GM18909 (cell line): ENCODE measurements around the gene PNRC2.
"Not testable (repeated sequence)": the region's sequence is repeated elsewhere in the genome, so short reads cannot be mapped to it uniquely, and the experiment has no call there.

Experiments used
- ATAC-seq: cut with Tn5 transposase; IDR thresholded peaks from one replicate; pipeline ENCODE4 v1.9.1; 2021; ENCODE audit warnings: mild to moderate bottlenecking; ENCODE audit not compliant: unreplicated experiment, poor library complexity

Gene PNRC2

DNA sequence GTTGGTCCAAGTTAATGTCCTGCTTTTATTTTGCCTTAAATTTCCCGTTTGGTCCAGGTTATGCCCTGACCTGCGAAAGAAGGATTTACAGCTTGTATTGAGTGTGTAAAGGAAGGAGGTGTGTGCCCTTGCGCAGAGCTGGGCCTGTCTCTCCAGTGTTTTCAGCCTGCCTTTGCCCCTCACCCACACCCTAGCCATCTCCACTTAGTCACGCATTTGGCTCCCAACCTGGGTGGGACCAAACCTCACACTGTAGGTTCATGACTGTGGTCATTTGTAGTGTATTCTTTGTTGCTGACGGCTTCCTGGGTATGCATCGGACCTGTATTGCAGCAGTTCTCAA, 21.1 kb downstream of the PNRC2 start:
- peak; percentile 34 for ATAC-seq

DNA sequence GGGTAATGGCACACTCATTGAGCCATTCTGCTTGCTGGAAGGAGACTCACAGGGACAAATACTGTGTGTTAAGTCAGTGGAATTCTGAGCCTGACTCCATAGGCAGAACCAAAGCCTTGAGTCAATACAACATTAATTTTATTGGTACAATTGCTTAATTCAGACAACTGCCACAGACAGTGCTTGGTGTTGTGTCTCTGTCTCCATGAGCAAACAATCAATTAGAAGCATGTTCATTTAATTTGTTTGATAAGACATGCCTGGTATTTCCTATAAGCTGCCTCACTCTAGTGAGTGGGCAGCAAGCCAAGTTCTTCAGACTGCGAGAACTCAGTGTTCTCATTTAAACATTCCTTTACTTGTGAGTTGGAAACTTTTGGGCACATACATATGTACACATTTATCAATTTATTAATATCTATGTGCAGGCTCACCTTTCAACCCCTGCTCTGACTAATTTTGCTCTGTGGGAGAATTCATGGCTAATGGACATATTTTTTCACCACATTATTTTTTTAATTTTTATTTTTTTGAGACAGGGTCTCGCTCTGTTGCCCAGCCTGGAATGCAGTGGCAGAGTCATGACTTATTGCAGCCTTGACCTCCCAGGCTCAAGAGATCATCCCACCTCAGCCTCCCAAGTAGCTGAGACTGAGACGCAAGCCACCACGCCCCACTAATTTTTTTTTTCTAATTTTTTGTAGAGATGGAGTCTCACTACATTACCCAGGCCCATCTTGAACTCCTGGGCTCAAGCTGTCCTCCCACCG, 25.0 kb downstream of the PNRC2 start:
- no peak for ATAC-seq

DNA sequence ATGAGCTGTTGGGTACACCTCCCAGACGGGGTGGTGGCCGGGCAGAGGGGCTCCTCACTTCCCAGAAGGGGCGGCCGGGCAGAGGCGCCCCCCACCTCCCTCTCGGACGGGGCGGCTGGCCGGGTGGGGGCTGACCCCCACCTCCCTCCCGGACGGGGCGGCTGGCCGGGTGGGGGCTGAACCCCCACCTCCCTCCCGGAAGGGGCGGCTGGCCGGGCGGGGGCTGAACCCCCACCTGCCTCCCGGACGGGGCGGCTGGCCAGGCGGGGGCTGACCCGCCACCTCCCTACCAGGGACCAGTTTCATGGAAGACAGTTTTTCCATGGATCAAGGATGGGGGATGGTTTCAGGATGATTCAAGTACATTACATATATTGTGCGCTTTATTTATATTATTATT, 27.4 kb downstream of the PNRC2 start:
- not testable (repeated sequence) for ATAC-seq

DNA sequence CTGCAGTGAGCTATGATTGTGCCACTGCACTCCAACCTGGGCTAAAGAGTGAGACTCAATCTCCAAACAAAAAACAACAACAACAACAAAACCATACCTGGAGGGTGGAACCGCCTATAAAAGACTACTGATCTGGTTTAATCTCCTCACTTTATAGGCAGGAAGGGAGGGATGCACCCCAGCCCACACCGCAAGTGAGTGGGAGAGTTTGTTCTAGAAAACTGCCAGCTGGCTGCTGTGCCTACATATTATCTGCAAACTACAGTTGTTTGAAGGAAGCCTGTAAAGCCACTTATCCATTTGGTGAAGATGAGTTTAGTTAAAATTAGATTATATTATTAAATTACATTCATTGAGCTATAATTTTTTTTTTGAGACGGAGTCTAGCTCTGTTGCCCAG, 29.6 kb downstream of the PNRC2 start:
- no peak for ATAC-seq

DNA sequence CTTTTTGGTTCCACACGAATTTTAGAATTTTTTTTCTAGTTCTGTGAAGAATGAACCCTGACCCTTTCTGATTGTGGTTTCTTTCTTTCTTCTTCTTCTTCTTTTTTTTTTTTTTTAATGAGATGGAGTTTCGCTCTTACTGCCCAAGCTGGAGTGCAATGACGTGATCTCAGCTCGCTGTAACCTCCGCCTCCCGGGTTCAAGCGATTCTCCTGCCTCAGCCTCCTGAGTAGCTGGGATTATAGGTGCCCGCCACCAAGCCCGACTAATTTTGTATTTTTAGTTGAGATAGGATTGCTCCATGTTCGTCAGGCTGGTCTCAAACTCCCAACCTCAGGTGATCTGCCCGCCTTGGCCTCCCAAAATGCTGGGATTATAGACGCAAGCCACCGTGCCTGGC, 32.4 kb downstream of the PNRC2 start:
- ATAC-seq = not testable (repeated sequence)

DNA sequence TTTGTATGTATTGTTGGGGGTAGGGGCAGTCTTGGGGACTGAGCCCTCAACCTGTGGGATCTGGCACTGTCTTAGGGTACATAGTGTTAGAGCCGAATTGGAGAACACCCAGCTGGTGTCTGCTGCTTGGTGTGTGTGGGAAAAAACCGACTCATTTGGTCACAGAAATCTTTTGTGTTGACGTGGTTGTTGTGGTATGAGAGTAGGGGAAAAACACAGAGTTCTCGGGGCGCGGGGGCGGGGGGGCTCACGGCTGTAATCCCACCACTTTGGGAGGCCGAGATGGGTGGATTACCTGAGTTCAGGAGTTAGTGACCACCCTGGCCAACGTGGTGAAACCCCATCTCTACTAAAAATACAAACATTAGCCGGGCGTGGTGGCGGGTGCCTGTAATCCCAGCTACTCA, 35.8 kb downstream of the PNRC2 start:
- no peak for ATAC-seq

DNA sequence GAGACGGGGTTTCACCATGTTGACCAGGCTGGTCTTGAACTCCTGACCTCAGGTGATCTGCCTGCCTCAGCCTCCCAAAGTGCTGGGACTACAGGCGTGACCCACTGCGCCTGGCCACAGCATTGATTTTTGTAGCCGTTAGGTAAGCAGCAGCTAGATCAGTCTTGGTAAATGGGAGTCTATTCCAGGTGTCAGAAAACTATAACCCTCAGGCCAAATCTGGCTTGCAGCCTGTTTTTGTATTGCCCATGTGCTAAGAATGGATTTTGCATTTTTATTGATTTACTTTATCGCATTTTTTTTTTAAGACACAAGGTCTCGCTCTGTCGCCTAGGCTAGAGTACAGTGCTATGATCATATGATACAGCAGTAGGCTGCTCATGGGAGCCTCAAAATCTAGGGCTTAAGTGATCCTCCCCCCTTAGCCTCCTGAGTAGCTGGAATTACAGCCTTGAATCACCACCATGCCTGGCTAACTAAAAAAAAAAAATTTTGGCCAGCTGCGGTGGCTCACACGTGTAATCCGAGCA, 37.1 kb downstream of the PNRC2 start:
- no peak for ATAC-seq

DNA sequence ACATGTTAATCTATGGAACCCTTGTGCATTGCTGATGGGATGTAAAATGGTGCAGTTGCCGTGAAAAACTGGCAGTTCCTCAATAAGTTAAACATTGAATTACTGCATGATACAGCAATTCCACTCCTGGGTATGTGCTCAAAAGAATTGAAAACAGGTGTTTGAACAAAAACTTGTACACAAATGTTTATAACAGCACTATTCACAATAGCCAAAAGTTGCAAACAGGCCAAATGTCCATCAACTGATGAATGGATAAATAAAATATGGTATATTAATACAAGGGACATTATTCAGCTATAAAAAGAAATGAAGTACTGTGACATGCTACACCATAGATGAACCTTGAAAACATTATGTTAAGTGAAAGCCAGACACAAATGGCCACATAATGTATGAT, 38.2 kb downstream of the PNRC2 start:
- ATAC-seq = no peak

DNA sequence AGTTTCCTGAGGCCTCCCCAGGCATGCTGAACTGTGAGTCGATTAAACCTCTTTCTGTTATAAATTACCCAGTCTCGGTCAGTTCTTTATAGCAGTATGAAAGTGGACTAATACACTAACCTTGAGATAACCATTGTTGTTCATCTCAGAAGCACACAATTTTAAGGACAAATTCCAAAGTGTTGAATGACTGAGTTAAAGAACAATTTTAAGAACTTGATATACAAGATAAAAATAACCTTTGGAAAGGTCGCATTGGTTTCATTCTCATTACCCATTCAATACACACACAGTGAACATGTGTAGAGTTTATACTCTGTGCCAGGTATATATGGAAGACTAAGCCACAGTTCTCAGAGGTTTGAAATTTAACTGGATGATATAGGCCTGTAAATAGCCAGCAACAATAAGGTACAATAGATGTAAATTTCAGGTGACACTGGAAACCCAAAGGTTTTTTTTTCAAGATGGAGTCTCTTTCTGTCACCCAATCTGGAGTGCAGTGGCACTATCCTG, 39.6 kb downstream of the PNRC2 start:
- ATAC-seq = no peak

DNA sequence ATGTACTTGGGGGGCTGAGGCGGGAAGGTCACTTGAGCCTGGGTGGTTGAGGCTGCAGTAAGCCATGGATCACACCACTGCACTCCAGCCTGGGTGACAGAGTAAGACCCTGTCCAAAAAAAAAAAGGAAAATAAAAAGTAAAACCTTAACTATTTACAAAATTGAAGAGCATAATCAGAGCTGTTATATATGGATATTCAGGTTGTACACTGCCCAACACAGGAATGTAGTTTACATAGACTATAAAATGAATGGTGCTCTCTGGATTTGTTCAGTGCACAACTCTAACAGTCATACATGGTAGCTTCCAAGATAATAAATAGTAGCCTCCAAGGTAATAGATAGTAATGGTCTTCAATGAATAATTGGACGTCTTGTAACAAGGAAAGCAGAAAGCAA, 43.1 kb downstream of the PNRC2 start:
- ATAC-seq = no peak

DNA sequence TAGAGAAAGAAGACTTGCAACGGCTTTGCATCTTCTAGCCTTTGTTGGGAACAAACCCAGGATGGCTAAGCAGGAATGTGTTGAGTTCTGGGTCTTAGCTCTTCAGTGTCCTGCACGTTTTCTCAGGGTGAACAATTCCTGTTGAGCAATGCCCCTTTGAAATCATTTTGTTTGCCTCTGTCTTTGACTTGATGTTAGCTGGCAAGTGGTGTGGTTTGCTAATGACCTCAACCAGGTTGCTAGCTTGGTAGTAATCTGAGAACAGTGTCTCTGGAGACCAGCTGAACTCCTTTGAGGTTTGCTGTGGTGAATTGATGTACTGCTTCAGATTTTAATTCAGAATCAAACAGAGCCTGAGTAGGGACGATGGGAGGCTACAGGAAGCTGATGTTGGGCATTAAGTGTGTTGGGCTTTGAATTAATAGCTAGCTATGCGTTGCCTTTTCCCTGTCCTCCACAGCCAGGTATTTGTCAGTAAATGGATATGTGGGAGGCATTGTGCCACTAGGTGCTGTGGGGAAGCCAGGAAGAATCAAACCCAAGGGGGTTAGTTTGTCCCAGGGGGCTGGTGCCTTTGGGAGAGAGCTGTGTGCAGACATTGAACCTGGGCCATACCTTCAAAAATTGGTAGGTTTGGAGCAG, 43.8 kb downstream of the PNRC2 start:
- ATAC-seq = no peak

DNA sequence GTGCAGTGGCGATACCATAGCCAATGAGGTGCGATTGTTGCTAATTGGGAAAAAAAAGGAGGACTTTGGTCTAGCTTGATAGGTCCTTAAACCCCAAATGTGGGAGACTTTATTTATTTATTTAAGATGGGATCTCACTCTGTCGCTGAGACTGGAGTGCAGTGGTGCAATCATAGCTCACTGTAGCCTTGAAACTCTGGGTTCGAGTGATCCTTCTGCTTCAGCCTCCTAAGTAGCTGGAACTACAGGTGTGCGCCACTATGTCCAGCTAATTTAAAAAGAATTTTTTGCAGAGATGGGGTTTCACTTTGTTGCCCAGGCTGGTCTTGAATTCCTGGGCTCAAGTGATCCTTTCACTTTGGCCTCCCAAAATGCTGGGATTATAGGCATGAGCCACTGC, 44.5 kb downstream of the PNRC2 start:
- no peak for ATAC-seq

DNA sequence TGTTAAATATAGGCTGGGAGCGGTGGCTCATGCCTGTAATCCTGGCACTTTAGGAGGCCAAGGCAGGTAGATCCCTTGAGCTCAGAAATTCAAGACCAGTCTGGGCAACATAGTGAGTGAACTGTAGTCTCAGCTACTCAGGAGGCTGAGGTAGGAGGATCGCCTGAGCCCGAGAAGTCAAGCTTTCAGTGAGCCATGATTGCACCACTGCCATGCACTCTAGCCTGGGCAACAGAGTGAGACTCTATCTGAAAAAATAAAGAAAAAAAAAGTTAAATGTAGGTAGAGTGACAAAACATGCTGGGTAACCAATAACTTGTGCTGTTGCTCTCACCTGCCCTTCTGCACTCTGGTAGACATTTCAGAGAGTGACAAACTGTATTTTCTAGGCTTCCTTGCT, 45.5 kb downstream of the PNRC2 start:
- no peak for ATAC-seq

DNA sequence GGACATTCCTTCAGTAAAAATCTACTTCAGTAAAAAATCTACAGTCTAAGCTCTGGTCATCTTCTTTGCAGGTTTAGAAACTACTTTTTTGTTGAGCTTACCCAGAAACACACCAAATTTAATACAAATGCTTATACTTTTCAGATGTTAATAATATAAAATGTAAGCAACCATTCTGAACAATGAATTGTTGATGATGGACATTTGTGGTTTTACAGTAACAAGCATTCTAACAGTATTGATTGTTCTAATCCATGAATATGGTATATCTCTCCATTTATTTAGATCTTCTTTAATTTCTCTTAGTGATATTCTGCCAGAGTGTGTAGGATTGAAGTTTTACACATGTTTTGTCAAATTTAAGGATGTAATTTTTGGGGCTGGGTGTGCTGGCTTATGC, 47.5 kb downstream of the PNRC2 start:
- ATAC-seq = no peak

DNA sequence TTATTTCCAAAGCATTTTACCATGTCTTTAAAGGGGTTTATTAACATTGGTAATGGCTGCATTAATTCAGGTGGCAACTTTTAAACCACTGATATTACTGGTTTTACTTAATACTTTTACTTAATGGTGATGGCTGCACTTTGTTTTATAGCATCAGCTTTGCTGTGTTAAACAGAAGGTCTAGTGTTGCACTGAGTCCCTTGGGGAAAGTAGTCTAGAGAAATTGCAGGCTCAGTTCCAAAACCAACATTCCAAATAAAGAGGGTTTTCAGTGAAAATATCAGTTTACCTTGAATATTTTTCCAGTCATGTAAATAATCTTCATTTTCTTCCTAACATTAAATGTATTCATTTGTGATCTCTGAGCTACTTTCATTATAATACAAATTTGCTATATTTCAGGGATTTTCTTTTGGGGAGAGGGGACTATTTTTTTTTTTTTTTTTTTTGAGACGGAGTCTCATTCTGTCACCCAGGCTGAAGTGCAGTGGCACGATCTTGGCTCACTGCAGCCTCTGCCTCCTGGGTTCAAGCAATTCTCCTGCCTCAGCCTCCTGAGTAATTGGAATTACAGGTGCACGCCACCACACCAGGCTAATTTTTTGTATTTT, 49.1 kb downstream of the PNRC2 start:
- not testable (repeated sequence) for ATAC-seq

DNA sequence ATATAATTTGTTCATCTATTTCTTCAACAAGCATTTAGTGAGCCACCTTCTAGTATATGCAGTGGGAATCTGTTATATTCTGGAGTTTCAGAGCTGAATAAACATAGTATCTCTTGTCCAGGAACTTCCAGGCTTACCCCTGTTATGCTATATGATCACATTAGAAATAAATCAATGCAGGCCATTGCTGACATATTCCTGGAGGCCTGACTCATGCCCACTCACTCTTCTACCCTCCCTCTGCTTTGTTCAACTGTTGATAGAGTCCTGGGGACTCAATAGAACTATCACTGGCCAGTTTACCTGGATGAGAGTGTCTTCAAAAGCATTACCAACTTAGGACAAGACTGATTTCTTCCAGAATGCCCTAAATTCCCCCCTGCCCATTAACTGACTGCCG, 49.8 kb downstream of the PNRC2 start:
- no peak for ATAC-seq

DNA sequence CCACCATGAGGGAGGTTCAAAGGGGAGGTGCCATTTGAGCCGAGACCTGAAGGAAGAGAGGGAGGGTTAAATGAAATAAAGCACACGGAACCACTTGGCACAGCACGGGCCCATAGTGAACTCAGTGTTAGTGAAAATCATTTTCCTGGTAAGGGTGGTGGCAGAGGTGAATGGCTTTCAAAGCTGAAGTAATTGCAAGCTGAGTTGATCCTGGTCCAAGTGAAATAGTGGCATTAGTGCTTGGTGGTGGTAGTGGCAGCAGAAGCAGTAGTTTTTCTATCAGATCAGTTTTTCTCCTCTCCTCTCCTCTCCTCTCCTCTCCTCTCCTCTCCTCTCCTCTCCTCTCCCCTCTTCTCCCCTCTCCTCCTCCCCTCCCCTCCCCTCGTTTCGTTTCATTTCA, 51.0 kb downstream of the PNRC2 start:
- ATAC-seq = no peak

DNA sequence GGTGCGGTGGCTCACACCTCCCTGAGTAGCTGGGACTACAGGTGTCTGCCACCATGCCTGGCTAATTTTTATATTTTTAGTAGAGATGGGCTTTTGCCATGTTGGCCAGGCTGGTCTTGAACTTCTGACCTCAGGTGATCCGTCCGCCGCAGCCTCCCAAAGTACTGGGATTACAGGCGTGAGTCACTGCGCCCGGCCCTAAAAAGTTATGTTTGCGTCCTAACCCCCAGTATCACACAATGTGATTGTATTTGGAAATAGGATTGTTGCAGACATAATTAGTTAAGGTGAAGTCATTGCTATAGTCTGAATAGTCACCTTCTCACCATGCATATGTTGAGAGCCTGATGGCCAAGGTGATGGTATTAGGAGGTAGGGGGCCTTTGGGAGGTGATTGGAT, 53.2 kb downstream of the PNRC2 start:
- ATAC-seq = not testable (repeated sequence)
